Mucosa of rectum (tissue), 2 donors: ENCODE results near the gene BIN1.
A peak's percentile ranks its signal among the peaks of the same experiment; 100 is the strongest.

Experiments
- H3K27ac ChIP-seq, 2 donors: one replicate each; pipeline ENCODE4 v1.7.0; 2013; ENCODE audit warnings: inconsistent platforms in 2 of 2, low read depth in 2 of 2, low read length in 2 of 2
- H3K27me3 ChIP-seq, 2 donors: one replicate each; pipeline ENCODE4 v1.7.0; 2013; ENCODE audit warnings: low read length in 2 of 2; ENCODE audit not compliant: control insufficient read depth in 2 of 2, insufficient read depth in 2 of 2
- H3K36me3 ChIP-seq, 2 donors: one replicate each; pipeline ENCODE4 v1.7.0; 2013; ENCODE audit warnings: low read length in 2 of 2; ENCODE audit not compliant: control insufficient read depth in 2 of 2, insufficient read depth in 2 of 2
- H3K4me1 ChIP-seq, 2 donors: one replicate each; pipeline ENCODE4 v1.7.0; 2013; ENCODE audit warnings: low read length in 2 of 2, mild to moderate bottlenecking in 1 of 2; ENCODE audit not compliant: control insufficient read depth in 2 of 2, insufficient read depth in 2 of 2
- H3K4me3 ChIP-seq, 2 donors: one replicate each; pipeline ENCODE4 v1.7.0; 2013; ENCODE audit warnings: low read length in 2 of 2
- H3K9ac ChIP-seq, 2 donors: one replicate each; pipeline ENCODE4 v1.7.0; 2013; ENCODE audit warnings: low read length in 2 of 2, low read depth in 1 of 2, mild to moderate bottlenecking in 1 of 2
- H3K9me3 ChIP-seq, 2 donors: one replicate each; pipeline ENCODE4 v1.7.0; 2013; ENCODE audit warnings: low read length in 2 of 2; ENCODE audit not compliant: control insufficient read depth in 2 of 2
- donor health status: healthy.
- donor health status: Normal muscosa, but diverticular disease.

BIN1 gene

GRCh38 chr2:127106991-127107621, at the start of gene BIN1:
TSS of gene BIN1 (minus strand) at chr2:127107154. CDS start at chr2:127106943, 211 bp downstream.
- H3K9me3 ChIP-seq: no peaks in the 10 kb centered on the region
- H3K4me1 ChIP-seq: peaks cover 18 to 22% of the 10 kb centered on the region in 2 donors
- no peaks in the 10 kb centered on the region for H3K36me3 ChIP-seq
- peak within 1 kb of the TSS; percentile 66 to 84 for H3K4me3 ChIP-seq
- H3K9ac ChIP-seq: peak within 1 kb of the TSS; percentile 68 to 73
- no peaks in the 10 kb centered on the region for H3K27me3 ChIP-seq
- peak within 1 kb of the TSS; percentile 77 to 83 for H3K27ac ChIP-seq

- no peaks in the 10 kb centered on the region for H3K4me1 ChIP-seq
- no peaks in the 10 kb centered on the region for H3K9me3 ChIP-seq
- H3K27ac ChIP-seq: no peak overlapping the region
- H3K36me3 ChIP-seq: no peaks in the 10 kb centered on the region
- H3K9ac ChIP-seq: no peak overlapping the region
- H3K27me3 ChIP-seq: no peaks in the 10 kb centered on the region
- no peak overlapping the region for H3K4me3 ChIP-seq
Observed at GRCh38 chr2:127155947-127156346, 49.0 kb upstream of the BIN1 start.

- Histone ChIP-seq H3K4me1 (no peaks in the 10 kb centered on the region), H3K27me3 (no peaks in the 10 kb centered on the region), H3K9ac (no peak overlapping the region), H3K4me3 (no peak overlapping the region), H3K9me3 (no peaks in the 10 kb centered on the region), H3K36me3 (no peaks in the 10 kb centered on the region), H3K27ac (no peak overlapping the region)
Observed at GRCh38 chr2:127155028-127155581, 48.2 kb upstream of the BIN1 start.

- Histone ChIP-seq H3K9ac (no peak overlapping the region), H3K27me3 (no peaks in the 10 kb centered on the region), H3K4me1 (no peaks in the 10 kb centered on the region), H3K27ac (no peak overlapping the region), H3K4me3 (no peak overlapping the region), H3K36me3 (no peaks in the 10 kb centered on the region), H3K9me3 (no peaks in the 10 kb centered on the region)
Observed at GRCh38 chr2:127154396-127154795, 47.4 kb upstream of the BIN1 start.

GRCh38 chr2:127153691-127154158, 46.8 kb upstream of the BIN1 start:
- no peaks in the 10 kb centered on the region for H3K27me3 ChIP-seq
- H3K9me3 ChIP-seq: no peaks in the 10 kb centered on the region
- no peak overlapping the region for H3K4me3 ChIP-seq
- no peak overlapping the region for H3K9ac ChIP-seq
- no peaks in the 10 kb centered on the region for H3K4me1 ChIP-seq
- no peak overlapping the region for H3K27ac ChIP-seq
- H3K36me3 ChIP-seq: no peaks in the 10 kb centered on the region

GRCh38 chr2:127150996-127151395, 44.0 kb upstream of the BIN1 start:
- H3K4me3 ChIP-seq: no peak overlapping the region
- no peak overlapping the region for H3K9ac ChIP-seq
- H3K9me3 ChIP-seq: no peaks in the 10 kb centered on the region
- H3K27ac ChIP-seq: no peak overlapping the region
- no peaks in the 10 kb centered on the region for H3K4me1 ChIP-seq
- H3K27me3 ChIP-seq: no peaks in the 10 kb centered on the region
- H3K36me3 ChIP-seq: no peaks in the 10 kb centered on the region

GRCh38 chr2:127149384-127149783, 42.4 kb upstream of the BIN1 start:
- H3K9ac ChIP-seq: no peak overlapping the region
- no peaks in the 10 kb centered on the region for H3K4me1 ChIP-seq
- no peak overlapping the region for H3K4me3 ChIP-seq
- H3K36me3 ChIP-seq: no peaks in the 10 kb centered on the region
- H3K27me3 ChIP-seq: no peaks in the 10 kb centered on the region
- no peaks in the 10 kb centered on the region for H3K9me3 ChIP-seq
- no peak overlapping the region for H3K27ac ChIP-seq

- no peaks in the 10 kb centered on the region for H3K27me3 ChIP-seq
- no peaks in the 10 kb centered on the region for H3K36me3 ChIP-seq
- no peak overlapping the region for H3K27ac ChIP-seq
- no peak overlapping the region for H3K4me3 ChIP-seq
- H3K9me3 ChIP-seq: no peaks in the 10 kb centered on the region
- H3K9ac ChIP-seq: no peak overlapping the region
- peaks cover 0 to 3% of the 10 kb centered on the region in 2 donors for H3K4me1 ChIP-seq
Observed at GRCh38 chr2:127146820-127147502, 40.0 kb upstream of the BIN1 start.

- no peak overlapping the region for H3K4me3 ChIP-seq
- no peaks in the 10 kb centered on the region for H3K36me3 ChIP-seq
- H3K9me3 ChIP-seq: no peaks in the 10 kb centered on the region
- no peak overlapping the region for H3K27ac ChIP-seq
- H3K9ac ChIP-seq: no peak overlapping the region
- H3K27me3 ChIP-seq: no peaks in the 10 kb centered on the region
- peaks cover 0 to 3% of the 10 kb centered on the region in 2 donors for H3K4me1 ChIP-seq
Observed at GRCh38 chr2:127146071-127146725, 39.2 kb upstream of the BIN1 start.
